ENCODE results near the gene EPC1.

DNA sequence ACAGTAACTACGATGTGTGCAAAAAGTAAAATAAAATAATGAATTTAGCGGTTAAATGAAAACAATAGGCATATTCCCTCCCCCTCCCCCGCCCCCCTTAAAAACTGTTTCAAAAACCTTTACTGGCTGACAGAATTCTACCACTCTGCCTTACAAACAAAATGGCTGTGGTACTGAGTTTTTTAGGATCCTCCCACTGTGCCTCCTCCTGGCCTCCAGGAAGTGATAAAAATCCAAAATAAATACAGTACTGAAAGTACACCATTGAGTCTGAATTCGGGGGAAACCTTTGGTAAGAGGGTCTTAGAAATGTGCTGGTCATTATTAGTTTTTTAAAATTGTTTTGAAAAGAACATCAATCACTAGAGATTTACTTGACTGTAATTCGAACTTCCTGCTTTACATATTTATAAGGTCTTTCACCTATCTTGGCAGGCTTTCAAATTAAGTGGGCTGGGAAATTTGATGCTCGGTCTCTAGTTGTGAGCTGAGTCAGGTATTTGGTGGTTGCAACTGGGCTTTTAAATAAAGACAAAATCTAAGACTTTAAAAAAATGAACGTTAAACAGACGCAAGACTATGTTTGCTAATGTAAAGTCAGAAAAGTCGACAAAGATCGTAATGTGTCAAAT is 32.5 kb upstream of the EPC1 start:
- TF ChIP-seq, protein P1, sequence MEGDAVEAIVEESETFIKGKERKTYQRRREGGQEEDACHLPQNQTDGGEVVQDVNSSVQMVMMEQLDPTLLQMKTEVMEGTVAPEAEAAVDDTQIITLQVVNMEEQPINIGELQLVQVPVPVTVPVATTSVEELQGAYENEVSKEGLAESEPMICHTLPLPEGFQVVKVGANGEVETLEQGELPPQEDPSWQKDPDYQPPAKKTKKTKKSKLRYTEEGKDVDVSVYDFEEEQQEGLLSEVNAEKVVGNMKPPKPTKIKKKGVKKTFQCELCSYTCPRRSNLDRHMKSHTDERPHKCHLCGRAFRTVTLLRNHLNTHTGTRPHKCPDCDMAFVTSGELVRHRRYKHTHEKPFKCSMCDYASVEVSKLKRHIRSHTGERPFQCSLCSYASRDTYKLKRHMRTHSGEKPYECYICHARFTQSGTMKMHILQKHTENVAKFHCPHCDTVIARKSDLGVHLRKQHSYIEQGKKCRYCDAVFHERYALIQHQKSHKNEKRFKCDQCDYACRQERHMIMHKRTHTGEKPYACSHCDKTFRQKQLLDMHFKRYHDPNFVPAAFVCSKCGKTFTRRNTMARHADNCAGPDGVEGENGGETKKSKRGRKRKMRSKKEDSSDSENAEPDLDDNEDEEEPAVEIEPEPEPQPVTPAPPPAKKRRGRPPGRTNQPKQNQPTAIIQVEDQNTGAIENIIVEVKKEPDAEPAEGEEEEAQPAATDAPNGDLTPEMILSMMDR (IDR thresholded peaks at IDR 0.05), result no peak
- no peak for TF ChIP-seq POLR2A (IDR thresholded peaks at IDR 0.05; ENCODE audit: low read length)
- TF ChIP-seq ZSCAN20 (CRISPR knock-in tag; IDR thresholded peaks at IDR 0.05), result no peak
- no peak for TF ChIP-seq CHD4 (IDR thresholded peaks at IDR 0.05; ENCODE audit: borderline replicate concordance)
- TF ChIP-seq, protein P2, sequence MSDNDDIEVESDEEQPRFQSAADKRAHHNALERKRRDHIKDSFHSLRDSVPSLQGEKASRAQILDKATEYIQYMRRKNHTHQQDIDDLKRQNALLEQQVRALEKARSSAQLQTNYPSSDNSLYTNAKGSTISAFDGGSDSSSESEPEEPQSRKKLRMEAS (IDR thresholded peaks at IDR 0.05), result no peak
- no peak for TF ChIP-seq CBX2 (IDR thresholded peaks at IDR 0.05; ENCODE audit: borderline replicate concordance, low read depth)

All from A549 (cell line).